ENCODE measurements around the gene FGD3.

DNA sequence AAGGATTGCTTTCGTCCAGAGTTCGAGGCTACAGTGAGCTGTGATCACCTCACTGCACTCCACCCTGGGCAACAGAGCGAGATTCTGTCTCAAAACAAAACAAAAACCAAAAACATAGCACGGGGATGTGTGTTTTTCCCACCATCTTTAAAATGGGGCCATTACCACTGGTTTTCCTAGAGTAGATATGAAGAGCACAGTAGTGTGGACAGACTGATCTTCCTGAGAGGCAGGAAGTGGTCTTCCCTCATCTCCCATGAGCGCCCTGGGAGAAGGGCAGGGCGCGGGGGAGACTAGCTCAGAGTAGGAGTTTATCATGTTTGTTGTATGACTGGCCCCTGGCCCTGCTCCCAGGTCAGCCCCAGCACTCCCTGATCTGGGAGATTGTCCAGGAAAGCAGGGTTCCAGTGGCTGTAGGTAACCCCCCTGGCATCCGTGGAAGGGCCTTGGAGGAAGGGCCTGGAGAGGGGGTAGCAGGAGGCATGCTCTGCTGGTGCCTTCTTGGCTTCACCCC, 113.5 kb downstream of the FGD3 start:
- TF ChIP-seq, protein P1, sequence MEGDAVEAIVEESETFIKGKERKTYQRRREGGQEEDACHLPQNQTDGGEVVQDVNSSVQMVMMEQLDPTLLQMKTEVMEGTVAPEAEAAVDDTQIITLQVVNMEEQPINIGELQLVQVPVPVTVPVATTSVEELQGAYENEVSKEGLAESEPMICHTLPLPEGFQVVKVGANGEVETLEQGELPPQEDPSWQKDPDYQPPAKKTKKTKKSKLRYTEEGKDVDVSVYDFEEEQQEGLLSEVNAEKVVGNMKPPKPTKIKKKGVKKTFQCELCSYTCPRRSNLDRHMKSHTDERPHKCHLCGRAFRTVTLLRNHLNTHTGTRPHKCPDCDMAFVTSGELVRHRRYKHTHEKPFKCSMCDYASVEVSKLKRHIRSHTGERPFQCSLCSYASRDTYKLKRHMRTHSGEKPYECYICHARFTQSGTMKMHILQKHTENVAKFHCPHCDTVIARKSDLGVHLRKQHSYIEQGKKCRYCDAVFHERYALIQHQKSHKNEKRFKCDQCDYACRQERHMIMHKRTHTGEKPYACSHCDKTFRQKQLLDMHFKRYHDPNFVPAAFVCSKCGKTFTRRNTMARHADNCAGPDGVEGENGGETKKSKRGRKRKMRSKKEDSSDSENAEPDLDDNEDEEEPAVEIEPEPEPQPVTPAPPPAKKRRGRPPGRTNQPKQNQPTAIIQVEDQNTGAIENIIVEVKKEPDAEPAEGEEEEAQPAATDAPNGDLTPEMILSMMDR (IDR thresholded peaks at IDR 0.05), result no peak
- TF ChIP-seq ZFX (IDR thresholded peaks at IDR 0.05; ENCODE audit: borderline replicate concordance), result no peak
